H1 (cell line): ENCODE results near the gene ITGA4. TPM values are rescaled to one million over a fixed set of nuclear protein-coding genes. Genes with fewer than 3 reads are reported as not detected.

ENCODE experiments used
- CTCF ChIA-PET: fragments of 300-600 bp; sonication (Branson Sonifier 250); formaldehyde crosslinking; loops from one replicate; lab custom pipeline; 2021; ENCODE audit not compliant: partially characterized antibody; lab: Charles Lee
- POLR2A ChIA-PET: fragments of 300-600 bp; sonication (Branson Sonifier 250); formaldehyde crosslinking; loops from one replicate; lab custom pipeline; 2021; ENCODE audit warnings: inconsistent platforms; ENCODE audit not compliant: partially characterized antibody; lab: Charles Lee
- DNase-seq, 2 experiments: peaks; one replicate each; pipeline versions ENCODE4 v3.0.0 to v3.0.0-alpha.2; 2010 to 2022; ENCODE audit warnings: low spot score in 2 of 2, low read depth in 1 of 2, mixed read lengths in 1 of 2
- FAIRE-seq: peaks from 2 replicates; lab custom pipeline; 2011; peaks lifted over from hg19 to GRCh38; lab: Jason Lieb, UNC
- H2AFZ ChIP-seq: 2 replicates; pipeline ENCODE4 v1.8.1; 2012; ENCODE audit warnings: low read length, inconsistent platforms
- H2AK5ac ChIP-seq: 2 replicates; pipeline ENCODE4 v1.6.1; 2013; ENCODE audit warnings: low read depth, low read length
- H2BK120ac ChIP-seq: replicated peaks from 2 replicates; pipeline ENCODE3; 2013; ENCODE audit warnings: low read depth, low read length, inconsistent platforms
- H2BK12ac ChIP-seq: 2 replicates; pipeline ENCODE4 v1.6.1; 2013; ENCODE audit warnings: low read depth, low read length
- H2BK15ac ChIP-seq: 2 replicates; pipeline ENCODE4 v1.6.1; 2013; ENCODE audit warnings: low read length
- H2BK20ac ChIP-seq: 2 replicates; pipeline ENCODE4 v1.6.1; 2013; ENCODE audit warnings: low read length
- H2BK5ac ChIP-seq: 2 replicates; pipeline ENCODE4 v1.6.1; 2013; ENCODE audit warnings: low read depth, low read length
- H3K14ac ChIP-seq: 2 replicates; pipeline ENCODE4 v1.6.1; 2013; ENCODE audit warnings: inconsistent platforms; ENCODE audit not compliant: insufficient read length
- H3K18ac ChIP-seq: 2 replicates; pipeline ENCODE4 v1.6.1; 2013; ENCODE audit warnings: low read length; ENCODE audit errors: extremely low read depth
- H3K23ac ChIP-seq: 2 replicates; pipeline ENCODE4 v1.6.1; 2013; ENCODE audit warnings: inconsistent platforms; ENCODE audit not compliant: insufficient read length
- H3K23me2 ChIP-seq: 2 replicates; pipeline ENCODE4 v1.6.1; 2013; ENCODE audit warnings: low read depth, low read length
- H3K27ac ChIP-seq: 2 replicates; pipeline ENCODE4 v1.6.1; 2011; ENCODE audit warnings: low read depth, low read length, inconsistent platforms
- H3K27me3 ChIP-seq, 4 experiments: replicated peaks in 1 of 4; 1 replicate in 1 of 4; 2 replicates in 3 of 4; pipeline versions ENCODE4 v1.6.1 to v1.8.1; 2011 to 2013; ENCODE audit warnings: low read length in 3 of 4, mild to moderate bottlenecking in 3 of 4, inconsistent platforms in 2 of 4, mixed read lengths in 2 of 4, moderate library complexity in 1 of 4; ENCODE audit not compliant: control insufficient read depth in 3 of 4, insufficient read depth in 3 of 4; ENCODE audit errors: extremely low read depth in 1 of 4
- H3K36me3 ChIP-seq, 4 experiments: 2 replicates each; pipeline versions ENCODE4 v1.6.1 to v1.8.1; 2011 to 2013; ENCODE audit warnings: mild to moderate bottlenecking in 4 of 4, low read length in 3 of 4, moderate library complexity in 2 of 4, control low read depth in 1 of 4, inconsistent platforms in 1 of 4; ENCODE audit not compliant: insufficient read depth in 4 of 4, control insufficient read depth in 2 of 4
- H3K4ac ChIP-seq: replicated peaks from 2 replicates; pipeline ENCODE3; 2013; ENCODE audit warnings: low read length, low read depth, mixed read lengths, inconsistent platforms; ENCODE audit not compliant: insufficient read length
- H3K4me1 ChIP-seq, 4 experiments: replicated peaks in 1 of 4; 1 replicate in 1 of 4; 2 replicates in 3 of 4; pipeline versions ENCODE4 v1.6.1 to v1.8.1; 2011 to 2013; ENCODE audit warnings: low read length in 3 of 4, inconsistent platforms in 2 of 4, mixed read lengths in 1 of 4; ENCODE audit not compliant: insufficient read depth in 4 of 4, control insufficient read depth in 3 of 4
- H3K4me2 ChIP-seq, 2 experiments: 2 replicates each; pipeline versions ENCODE4 v1.6.1 to v1.8.1; 2011 to 2013; ENCODE audit warnings: low read depth in 2 of 2, low read length in 2 of 2, control low read depth in 1 of 2, inconsistent platforms in 1 of 2, mild to moderate bottlenecking in 1 of 2; ENCODE audit not compliant: insufficient read depth in 1 of 2
- H3K4me3 ChIP-seq, 4 experiments: fragments of 200-600, 300-600 bp in 1 of 4; sonication (generic), shearing (Covaris generic), sonication (Bioruptor Twin) in 1 of 4; 2 replicates each; pipeline versions ENCODE4 v1.5.1 to v1.8.1; 2011 to 2016; ENCODE audit warnings: low read length in 4 of 4, low read depth in 3 of 4, control low read depth in 2 of 4, inconsistent platforms in 2 of 4, mild to moderate bottlenecking in 2 of 4, mixed read lengths in 1 of 4, moderate library complexity in 1 of 4; ENCODE audit not compliant: insufficient read depth in 2 of 4; ENCODE audit errors: extremely low read depth in 1 of 4
- H3K56ac ChIP-seq: replicated peaks from 2 replicates; pipeline ENCODE3; 2013; ENCODE audit warnings: low read depth, mild to moderate bottlenecking, mixed read lengths, low read length, inconsistent platforms; ENCODE audit not compliant: insufficient read length
- H3K79me1 ChIP-seq: 2 replicates; pipeline ENCODE4 v1.6.1; 2013; ENCODE audit warnings: low read depth, low read length, control low read depth
- H3K79me2 ChIP-seq, 2 experiments: 2 replicates each; pipeline versions ENCODE4 v1.6.1 to v1.8.1; 2012 to 2013; ENCODE audit warnings: low read length in 2 of 2, mild to moderate bottlenecking in 2 of 2, inconsistent platforms in 1 of 2; ENCODE audit not compliant: insufficient read depth in 2 of 2, control insufficient read depth in 1 of 2
- H3K9ac ChIP-seq, 4 experiments: replicated peaks in 1 of 4; 1 replicate in 1 of 4; 2 replicates in 3 of 4; pipeline versions ENCODE4 v1.6.1 to v1.8.1; 2011 to 2013; ENCODE audit warnings: low read depth in 3 of 4, low read length in 3 of 4, control low read depth in 2 of 4, mild to moderate bottlenecking in 2 of 4, moderate library complexity in 2 of 4, inconsistent platforms in 1 of 4; ENCODE audit errors: extremely low read depth in 1 of 4
- H3K9me3 ChIP-seq, 2 experiments: 2 replicates each; pipeline versions ENCODE4 v1.6.1 to v1.8.1; 2012 to 2013; ENCODE audit warnings: mild to moderate bottlenecking in 2 of 2, moderate library complexity in 2 of 2, control low read depth in 1 of 2, inconsistent platforms in 1 of 2, low read depth in 1 of 2, low read length in 1 of 2, mixed read lengths in 1 of 2; ENCODE audit not compliant: insufficient read depth in 2 of 2
- H4K20me1 ChIP-seq, 2 experiments: replicated peaks in 1 of 2; 2 replicates each; pipeline versions ENCODE3 to v1.8.1; 2011 to 2013; ENCODE audit warnings: inconsistent platforms in 2 of 2, low read length in 2 of 2, mild to moderate bottlenecking in 1 of 2; ENCODE audit not compliant: insufficient read depth in 2 of 2, control insufficient read depth in 1 of 2
- H4K5ac ChIP-seq: 2 replicates; pipeline ENCODE4 v1.6.1; 2013; ENCODE audit warnings: low read length, low read depth, mixed read lengths, inconsistent platforms; ENCODE audit not compliant: insufficient read length
- H4K8ac ChIP-seq: 2 replicates; pipeline ENCODE4 v1.8.0; 2013; ENCODE audit warnings: mild to moderate bottlenecking, moderate library complexity, low read length, inconsistent platforms; ENCODE audit not compliant: insufficient read depth; ENCODE audit errors: extremely low read depth
- H4K91ac ChIP-seq: replicated peaks from 2 replicates; pipeline ENCODE3; 2013; ENCODE audit warnings: low read length, mixed read lengths, inconsistent platforms; ENCODE audit not compliant: insufficient read length
- BACH1 ChIP-seq: IDR thresholded peaks from 2 replicates; pipeline ENCODE4 v1.6.1; 2012; ENCODE audit warnings: low read length, improper control_type of control experiment
- E2F6 ChIP-seq: IDR thresholded peaks from 2 replicates; pipeline ENCODE4 v1.6.1; 2012; ENCODE audit warnings: inconsistent platforms
- EP300 ChIP-seq, 2 experiments: IDR thresholded peaks; 1 replicate in 1 of 2; 2 replicates in 1 of 2; pipeline ENCODE4 v1.6.1; 2011 to 2012; ENCODE audit warnings: low read depth in 2 of 2, low read length in 2 of 2, mild to moderate bottlenecking in 2 of 2, borderline replicate concordance in 1 of 2, inconsistent platforms in 1 of 2, moderate library complexity in 1 of 2
- HDAC2 ChIP-seq, 2 experiments: fragments of 300-600 bp in 1 of 2; sonication (generic) in 1 of 2; IDR thresholded peaks; 2 replicates each; pipeline ENCODE4 v1.6.1; 2011 to 2012; ENCODE audit warnings: low read depth in 2 of 2, low read length in 2 of 2, mild to moderate bottlenecking in 2 of 2, moderate library complexity in 2 of 2, borderline replicate concordance in 1 of 2, inconsistent platforms in 1 of 2
- JUN ChIP-seq: IDR thresholded peaks from 2 replicates; pipeline ENCODE4 v1.6.1; 2011; ENCODE audit warnings: low read depth, mild to moderate bottlenecking, improper control_type of control experiment, low read length
- KDM4A ChIP-seq: IDR thresholded peaks from one replicate; pipeline ENCODE4 v1.7.1; 2012; ENCODE audit warnings: low read depth, mild to moderate bottlenecking, moderate library complexity, low read length, inconsistent platforms; ENCODE audit not compliant: severe bottlenecking
- RAD21 ChIP-seq, 2 experiments: IDR thresholded peaks in 1 of 2; conservative IDR thresholded peaks in 1 of 2; 2 replicates each; pipeline ENCODE4 v1.6.1; 2011; ENCODE audit warnings: low read depth in 2 of 2, low read length in 2 of 2, improper control_type of control experiment in 1 of 2, inconsistent platforms in 1 of 2, mild to moderate bottlenecking in 1 of 2, moderate library complexity in 1 of 2
- SIRT6 ChIP-seq: IDR thresholded peaks from one replicate; pipeline ENCODE4 v1.7.1; 2012; ENCODE audit warnings: low read length, inconsistent platforms
- SP2 ChIP-seq: IDR thresholded peaks from 2 replicates; pipeline ENCODE4 v1.6.1; 2012; ENCODE audit warnings: mild to moderate bottlenecking, low read length, inconsistent platforms
- SRF ChIP-seq: IDR thresholded peaks from 2 replicates; pipeline ENCODE4 v1.6.1; 2011; ENCODE audit warnings: mild to moderate bottlenecking, low read depth, low read length, moderate library complexity
- YY1 ChIP-seq: IDR thresholded peaks from 2 replicates; pipeline ENCODE4 v1.6.1; 2011; ENCODE audit warnings: low read depth, mild to moderate bottlenecking, low read length
- WGBS, 2 experiments: shearing (Covaris generic) in 1 of 2; methylation state at CpG; one replicate each; pipeline versions ENCODE4 v1.1.6 to v1.1.7; 2013 to 2015; ENCODE audit warnings: low lambda C conversion rate in 2 of 2, mixed read lengths in 2 of 2, inconsistent platforms in 1 of 2, low coverage in 1 of 2, missing lambda C conversion rate in 1 of 2; ENCODE audit not compliant: insufficient replicate concordance in 2 of 2, insufficient coverage in 1 of 2, insufficient read length in 1 of 2; ENCODE audit errors: extremely low coverage in 1 of 2, missing lambda C conversion rate in 1 of 2; 5-methylcytosine and 5-hydroxymethylcytosine counted together
- polyA plus RNA-seq, 7 experiments: library from polyadenylated mRNA; depleted of rRNA in 3 of 7; stranded (reverse) in 5 of 7; unstranded in 2 of 7; fragments of >200 nt in 5 of 7; fragments of 200-250 nt in 2 of 7; gene quantifications; 1 replicate in 5 of 7; 2 replicates in 1 of 7; 4 replicates in 1 of 7; pipeline versions ENCODE4 v1.2.1 to v1.2.3, GENCODE V29; 2011 to 2013; ENCODE audit warnings: missing spikeins in 2 of 7, mixed read lengths in 2 of 7
- total RNA-seq: library from RNA; stranded (reverse); fragmentation: NEBNext Ultra II Directional; extraction: Animal tissue kit (Norgen Biotek cat#: 25700); gene quantifications from 2 replicates; pipeline ENCODE4 v1.2.1, GENCODE V29; 2021

The ITGA4 gene
- total and polyA plus RNA-seq, 2 of the 8 experiments (the other 6 are each of a cell fraction or from before 2014, with no cell fraction given) = 0.60 to 2.1 TPM

GRCh38 chr2:181465676-181466375 lies 8.6 kb downstream of the ITGA4 start:
- no peak overlapping the region for H2BK15ac ChIP-seq
- H2BK5ac ChIP-seq = no peak overlapping the region
- no peak overlapping the region for H3K9ac ChIP-seq
- H3K4ac ChIP-seq = no peak overlapping the region
- H3K27me3 ChIP-seq = peaks cover 0 to 2% (median 0%) of the 10 kb centered on the region in 4 experiments; a peak in 1 of 7 replicates
- H3K36me3 ChIP-seq = no peaks in the 10 kb centered on the region
- H3K79me1 ChIP-seq = no peaks in the 10 kb centered on the region
- no peak overlapping the region for H2BK20ac ChIP-seq
- no peak overlapping the region for H2BK12ac ChIP-seq
- ChIA-PET POLR2A (no interaction called here), CTCF (interaction anchor here (0.6 to 3.9 kb wide), 40 partner anchors 8 to 1342 kb away, joined by 3 to 33 read pairs (median 4); partner anchors contain the start of gene ITGA4)
- no peak overlapping the region for H4K91ac ChIP-seq
- no peak overlapping the region for H2AFZ ChIP-seq
- no peak overlapping the region for H2BK120ac ChIP-seq
- H3K56ac ChIP-seq = no peak overlapping the region
- H3K4me3 ChIP-seq = no peak overlapping the region
- no peak overlapping the region for H3K27ac ChIP-seq
- H3K4me2 ChIP-seq = no peak overlapping the region
- H4K5ac ChIP-seq = no peak overlapping the region
- H3K4me1 ChIP-seq = peaks cover 0 to 5% (median 0%) of the 10 kb centered on the region in 4 experiments; a peak in 1 of 7 replicates
- H3K23me2 ChIP-seq = no peaks in the 10 kb centered on the region
- H2AK5ac ChIP-seq = no peak overlapping the region
- H4K8ac ChIP-seq = no peak overlapping the region
- FAIRE-seq = no peak
- no peaks in the 10 kb centered on the region for H3K79me2 ChIP-seq
- DNase-seq = no peak
- H3K9me3 ChIP-seq = no peaks in the 10 kb centered on the region
- WGBS, 2 experiments = 100% methylated on average over 3 of the region's 3 CpGs; no CpG with 5 or more reads in 1 of the 2 experiments
- no peak overlapping the region for H3K23ac ChIP-seq
- no peak overlapping the region for H3K14ac ChIP-seq
- no peak overlapping the region for H3K18ac ChIP-seq
- H4K20me1 ChIP-seq = no peaks in the 10 kb centered on the region
- TF ChIP-seq YY1 (no peak), SRF (no peak), SP2 (no peak), JUN (no peak), SIRT6 (no peak), KDM4A (no peak), E2F6 (no peak), BACH1 (no peak), EP300 (IDR thresholded peaks at IDR 0.05; ENCODE audit: borderline replicate concordance in 1 of 2, low read depth in 2 of 2, low read length in 2 of 2) (no peak), RAD21 (IDR thresholded peaks at IDR 0.05 in 1 of 2, conservative IDR thresholded peaks at IDR 0.05 in 1 of 2; ENCODE audit: low read depth in 2 of 2, low read length in 2 of 2) (no peak), HDAC2 (IDR thresholded peaks at IDR 0.05; ENCODE audit: borderline replicate concordance in 1 of 2, low read depth in 2 of 2, low read length in 2 of 2) (no peak)
